Epidermal melanocyte (primary cell): ENCODE measurements around the gene SETD2.

Source experiments
- DNase-seq: peaks from one replicate; pipeline ENCODE4 v3.0.0; 2011; ENCODE audit warnings: low spot score; ENCODE audit not compliant: insufficient read length

Gene SETD2

DNA sequence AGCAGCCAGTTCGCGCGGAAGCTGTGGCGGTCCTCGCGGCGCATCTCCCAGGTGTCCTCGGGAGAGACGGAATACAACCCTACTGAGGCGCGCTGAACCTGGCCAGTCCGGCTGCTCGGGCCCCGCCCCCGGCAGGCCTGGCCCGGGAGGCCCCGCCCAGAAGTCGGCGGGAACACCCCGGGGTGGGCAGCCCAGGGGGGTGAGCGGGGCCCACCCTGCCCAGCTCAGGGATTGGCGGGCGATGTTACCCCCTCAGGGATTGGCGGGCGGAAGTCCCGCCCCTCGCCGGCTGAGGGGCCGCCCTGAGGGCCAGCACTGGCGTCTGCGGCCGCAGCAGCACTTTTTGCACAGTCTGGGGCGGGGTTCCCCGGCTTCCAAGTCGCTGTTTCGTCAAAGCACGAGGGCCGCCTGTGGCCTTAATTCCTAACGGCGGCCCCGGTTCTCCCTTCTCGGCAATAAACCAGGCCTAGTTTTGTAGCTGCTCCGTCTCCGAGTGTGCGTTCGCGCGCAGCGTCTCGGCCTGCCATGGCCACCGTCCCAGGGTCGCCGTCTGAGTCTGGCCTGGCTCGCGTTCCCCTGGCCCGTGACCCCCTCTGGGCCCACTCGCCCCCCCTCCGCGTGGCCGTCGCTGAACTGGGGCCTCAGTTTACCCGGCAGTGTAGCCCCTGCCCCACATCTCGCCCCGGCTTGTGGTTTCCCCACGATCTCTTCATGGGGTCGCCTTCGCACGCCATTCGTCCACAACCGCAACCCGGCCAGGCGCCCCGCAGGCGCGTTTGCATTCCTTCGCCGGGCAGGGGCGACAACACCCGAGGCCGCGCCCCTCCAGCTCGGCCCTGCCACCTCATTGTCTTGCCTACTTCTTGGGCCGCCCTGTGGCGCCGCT lies 154.4 kb downstream of the SETD2 start:
- DNase-seq = peak; percentile 98

DNA sequence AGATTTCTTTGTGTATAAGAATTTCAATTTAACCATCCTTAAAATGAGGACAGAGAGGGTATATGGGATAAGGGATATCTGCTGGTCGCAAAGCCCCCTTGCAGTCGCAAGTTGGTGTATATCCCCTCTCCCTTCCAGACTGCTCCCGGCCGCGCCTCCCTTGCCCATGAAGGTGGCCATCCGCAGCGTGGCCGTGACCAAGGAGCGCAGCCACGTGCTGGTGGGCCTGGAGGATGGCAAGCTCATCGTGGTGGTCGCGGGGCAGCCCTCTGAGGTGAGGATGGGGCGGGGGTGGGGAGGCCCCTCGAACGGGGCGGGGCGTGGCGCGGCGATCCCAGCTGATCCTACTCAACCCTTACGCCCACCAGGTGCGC lies 155.1 kb downstream of the SETD2 start:
- no peak for DNase-seq

DNA sequence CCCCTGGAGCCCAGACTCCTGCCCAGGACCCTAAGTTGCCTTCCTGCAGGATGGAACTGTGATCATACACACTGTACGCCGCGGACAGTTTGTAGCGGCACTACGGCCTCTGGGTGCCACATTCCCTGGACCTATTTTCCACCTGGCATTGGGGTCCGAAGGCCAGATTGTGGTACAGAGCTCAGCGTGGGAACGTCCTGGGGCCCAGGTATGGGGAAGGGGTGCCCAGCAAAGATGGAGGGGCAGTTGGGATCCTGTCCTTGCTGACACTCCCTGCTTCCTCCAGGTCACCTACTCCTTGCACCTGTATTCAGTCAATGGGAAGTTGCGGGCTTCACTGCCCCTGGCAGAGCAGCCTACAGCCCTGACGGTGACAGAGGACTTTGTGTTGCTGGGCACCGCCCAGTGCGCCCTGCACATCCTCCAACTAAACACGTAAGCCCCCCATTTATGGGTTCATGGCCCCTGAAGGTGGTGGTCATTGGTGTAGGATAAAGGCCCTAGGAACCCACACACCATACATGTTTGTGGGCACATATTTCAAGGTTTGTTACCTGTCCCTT lies 155.6 kb downstream of the SETD2 start:
- DNase-seq = no peak

DNA sequence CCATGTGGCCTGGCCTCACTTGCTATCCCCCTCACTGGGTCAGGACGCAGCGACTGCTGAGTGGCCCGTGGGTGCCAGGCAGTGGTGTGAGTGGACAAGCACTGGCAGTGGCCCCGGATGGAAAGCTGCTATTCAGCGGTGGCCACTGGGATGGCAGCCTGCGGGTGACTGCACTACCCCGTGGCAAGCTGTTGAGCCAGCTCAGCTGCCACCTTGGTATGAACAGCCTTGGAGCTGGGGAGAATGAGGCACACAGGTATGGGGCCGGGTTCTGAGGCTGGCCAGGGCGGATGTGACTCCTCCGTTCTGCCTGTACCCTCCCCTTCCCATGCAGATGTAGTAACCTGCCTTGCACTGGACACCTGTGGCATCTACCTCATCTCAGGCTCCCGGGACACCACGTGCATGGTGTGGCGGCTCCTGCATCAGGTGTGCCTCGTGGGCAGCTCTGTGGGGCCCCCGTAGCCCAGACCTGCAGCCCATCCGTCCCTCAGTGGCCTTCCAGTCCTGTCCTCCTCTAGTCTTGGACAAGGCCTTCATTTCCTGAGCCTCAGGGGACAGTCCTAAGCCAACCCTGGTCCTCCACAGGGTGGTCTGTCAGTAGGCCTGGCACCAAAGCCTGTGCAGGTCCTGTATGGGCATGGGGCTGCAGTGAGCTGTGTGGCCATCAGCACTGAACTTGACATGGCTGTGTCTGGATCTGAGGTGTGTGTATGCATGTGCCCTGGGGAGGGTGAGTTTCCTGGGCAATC lies 156.3 kb downstream of the SETD2 start:
- DNase-seq = no peak

DNA sequence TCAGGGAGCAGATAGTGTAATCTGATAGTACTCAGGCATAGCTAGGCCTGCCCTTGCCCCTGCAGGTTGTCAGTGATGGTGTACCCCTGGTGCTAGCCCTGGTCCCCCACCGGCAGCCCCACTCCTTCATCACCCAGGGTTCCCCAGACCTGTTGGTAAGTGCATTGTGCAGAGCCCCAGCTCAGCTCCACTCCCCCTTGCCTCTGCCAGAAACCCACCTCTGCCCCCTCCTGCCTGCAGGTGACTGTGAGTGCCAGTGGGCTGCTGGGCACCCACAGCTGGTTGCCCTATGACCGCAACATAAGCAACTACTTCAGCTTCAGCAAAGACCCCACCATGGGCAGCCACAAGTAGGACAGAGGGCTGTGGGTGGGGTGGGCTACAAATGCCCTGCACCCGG lies 156.9 kb downstream of the SETD2 start:
- DNase-seq = no peak

DNA sequence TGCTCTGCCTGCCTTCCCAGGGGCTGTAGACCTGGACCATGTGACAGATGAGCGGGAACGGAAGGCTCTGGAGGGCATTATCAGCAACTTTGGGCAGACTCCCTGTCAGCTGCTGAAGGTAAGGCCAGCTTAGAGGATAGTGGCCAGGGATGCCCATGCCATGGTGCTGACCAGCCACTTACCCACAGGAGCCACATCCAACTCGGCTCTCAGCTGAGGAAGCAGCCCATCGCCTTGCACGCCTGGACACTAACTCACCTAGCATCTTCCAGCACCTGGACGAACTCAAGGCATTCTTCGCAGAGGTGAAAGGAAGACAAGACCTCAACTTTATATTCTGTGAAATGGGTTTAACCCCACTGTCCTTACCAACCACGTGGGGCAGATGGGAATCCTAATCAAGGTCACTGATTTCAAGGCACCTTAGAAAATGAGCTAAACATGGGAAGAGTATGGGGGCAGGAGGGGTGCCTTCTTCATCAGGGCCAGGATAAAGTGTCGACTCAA lies 157.7 kb downstream of the SETD2 start:
- no peak for DNase-seq

DNA sequence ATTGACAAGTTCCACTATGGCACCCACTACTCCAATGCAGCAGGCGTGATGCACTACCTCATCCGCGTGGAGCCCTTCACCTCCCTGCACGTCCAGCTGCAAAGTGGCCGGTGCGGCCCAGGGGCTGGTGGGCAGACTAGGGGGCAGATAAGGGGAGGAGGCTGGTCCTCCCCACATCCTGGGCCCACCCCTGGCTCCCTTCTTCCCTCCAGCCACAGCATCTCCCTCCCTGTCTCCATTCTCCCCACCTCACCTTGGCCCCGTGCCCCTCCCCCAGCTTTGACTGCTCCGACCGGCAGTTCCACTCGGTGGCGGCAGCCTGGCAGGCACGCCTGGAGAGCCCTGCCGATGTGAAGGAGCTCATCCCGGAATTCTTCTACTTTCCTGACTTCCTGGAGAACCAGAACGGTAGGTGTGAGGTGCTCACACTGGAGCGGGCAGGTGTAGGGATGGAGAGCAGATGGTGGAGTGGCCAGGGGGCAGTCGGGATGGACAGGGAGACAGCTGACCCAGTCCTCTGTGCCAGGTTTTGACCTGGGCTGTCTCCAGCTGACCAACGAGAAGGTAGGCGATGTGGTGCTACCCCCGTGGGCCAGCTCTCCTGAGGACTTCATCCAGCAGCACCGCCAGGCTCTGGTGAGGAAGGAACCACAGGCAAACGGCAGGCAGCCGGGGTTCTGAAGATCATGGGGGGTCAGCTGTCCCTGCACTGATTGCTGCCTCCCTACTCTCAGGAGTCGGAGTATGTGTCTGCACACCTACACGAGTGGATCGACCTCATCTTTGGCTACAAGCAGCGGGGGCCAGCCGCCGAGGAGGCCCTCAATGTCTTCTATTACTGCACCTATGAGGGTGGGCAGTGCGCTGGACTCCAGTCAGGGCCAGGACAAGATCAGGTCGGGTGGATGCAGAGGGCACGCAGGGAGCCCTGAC lies 158.4 kb downstream of the SETD2 start:
- no peak for DNase-seq

DNA sequence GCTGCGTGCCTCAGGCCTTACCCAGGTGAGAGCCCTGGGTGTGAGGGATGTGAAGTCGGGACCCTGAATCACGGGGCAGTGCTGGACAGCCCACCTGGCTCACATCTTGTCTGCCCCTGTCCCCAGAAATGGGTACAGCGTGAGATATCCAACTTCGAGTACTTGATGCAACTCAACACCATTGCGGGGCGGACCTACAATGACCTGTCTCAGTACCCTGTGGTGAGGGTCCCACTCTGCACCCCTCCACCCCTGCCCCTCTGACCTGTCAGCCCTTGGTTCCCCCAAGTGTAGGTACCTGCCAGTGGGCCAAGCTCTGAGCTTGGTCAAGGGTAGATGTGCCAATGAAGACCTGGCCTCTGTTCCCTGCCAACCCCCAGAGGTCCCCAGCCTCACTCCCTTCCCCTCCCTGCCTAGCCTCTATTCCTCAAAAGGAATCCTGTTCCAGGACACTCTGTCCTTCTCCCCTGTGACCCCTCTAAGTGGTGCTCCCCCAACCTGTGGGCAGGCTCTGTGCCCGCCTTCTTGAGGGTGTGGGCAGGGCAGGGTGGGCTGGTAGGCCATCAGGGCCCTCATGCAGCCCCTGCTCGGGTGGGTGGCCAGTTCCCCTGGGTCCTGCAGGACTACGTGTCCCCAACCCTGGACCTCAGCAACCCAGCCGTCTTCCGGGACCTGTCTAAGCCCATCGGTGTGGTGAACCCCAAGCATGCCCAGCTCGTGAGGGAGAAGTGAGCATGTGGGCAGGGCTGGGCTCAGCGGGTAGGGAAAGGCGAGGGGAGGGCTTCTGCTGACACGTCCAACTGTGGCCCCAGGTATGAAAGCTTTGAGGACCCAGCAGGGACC lies 159.3 kb downstream of the SETD2 start:
- DNase-seq = no peak

DNA sequence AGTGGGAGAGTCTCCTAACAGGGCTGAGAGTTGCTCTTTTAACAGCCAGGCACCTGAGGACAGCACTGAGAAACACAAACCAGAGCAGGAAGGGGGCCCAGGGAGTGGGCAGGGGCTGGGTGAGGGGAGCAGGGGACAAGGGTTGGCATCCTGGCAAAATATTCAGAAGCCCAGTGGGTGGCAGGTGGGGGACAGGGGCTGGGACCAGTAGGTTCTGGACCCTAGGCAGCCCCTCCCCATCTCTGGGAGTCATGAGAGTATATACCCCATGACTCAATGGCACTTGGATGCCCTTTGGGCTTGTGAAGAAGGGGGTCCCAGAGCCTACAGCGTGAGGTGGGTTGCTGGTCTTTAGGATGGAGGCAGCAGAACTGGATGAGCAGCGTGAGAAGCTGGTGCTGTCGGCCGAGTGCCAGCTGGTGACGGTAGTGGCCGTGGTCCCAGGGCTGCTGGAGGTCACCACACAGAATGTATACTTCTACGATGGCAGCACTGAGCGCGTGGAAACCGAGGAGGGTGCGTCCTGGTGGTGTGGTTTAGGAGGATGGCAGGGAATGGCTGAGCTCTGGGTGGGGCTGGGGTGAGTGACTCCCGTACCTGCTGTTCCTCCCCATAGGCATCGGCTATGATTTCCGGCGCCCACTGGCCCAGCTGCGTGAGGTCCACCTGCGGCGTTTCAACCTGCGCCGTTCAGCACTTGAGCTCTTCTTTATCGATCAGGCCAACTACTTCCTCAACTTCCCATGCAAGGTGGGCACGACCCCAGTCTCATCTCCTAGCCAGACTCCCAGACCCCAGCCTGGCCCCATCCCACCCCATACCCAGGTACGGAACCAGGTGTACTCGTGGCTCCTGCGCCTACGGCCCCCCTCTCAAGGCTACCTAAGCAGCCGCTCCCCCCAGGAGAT lies 160.2 kb downstream of the SETD2 start:
- DNase-seq = no peak

DNA sequence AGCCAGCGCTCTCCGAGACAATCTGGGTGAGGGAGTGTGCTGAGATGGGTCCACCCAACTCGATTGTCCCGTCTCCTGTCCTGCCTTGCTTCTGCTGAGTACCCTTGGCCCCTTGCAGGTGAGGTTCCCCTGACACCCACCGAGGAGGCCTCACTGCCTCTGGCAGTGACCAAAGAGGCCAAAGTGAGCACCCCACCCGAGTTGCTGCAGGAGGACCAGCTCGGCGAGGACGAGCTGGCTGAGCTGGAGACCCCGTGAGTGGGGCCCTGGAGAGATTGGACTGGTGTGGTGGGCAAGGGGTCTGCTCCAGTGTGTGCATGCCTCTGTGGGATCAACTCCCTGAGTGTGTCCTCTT lies 160.9 kb downstream of the SETD2 start:
- DNase-seq = no peak

DNA sequence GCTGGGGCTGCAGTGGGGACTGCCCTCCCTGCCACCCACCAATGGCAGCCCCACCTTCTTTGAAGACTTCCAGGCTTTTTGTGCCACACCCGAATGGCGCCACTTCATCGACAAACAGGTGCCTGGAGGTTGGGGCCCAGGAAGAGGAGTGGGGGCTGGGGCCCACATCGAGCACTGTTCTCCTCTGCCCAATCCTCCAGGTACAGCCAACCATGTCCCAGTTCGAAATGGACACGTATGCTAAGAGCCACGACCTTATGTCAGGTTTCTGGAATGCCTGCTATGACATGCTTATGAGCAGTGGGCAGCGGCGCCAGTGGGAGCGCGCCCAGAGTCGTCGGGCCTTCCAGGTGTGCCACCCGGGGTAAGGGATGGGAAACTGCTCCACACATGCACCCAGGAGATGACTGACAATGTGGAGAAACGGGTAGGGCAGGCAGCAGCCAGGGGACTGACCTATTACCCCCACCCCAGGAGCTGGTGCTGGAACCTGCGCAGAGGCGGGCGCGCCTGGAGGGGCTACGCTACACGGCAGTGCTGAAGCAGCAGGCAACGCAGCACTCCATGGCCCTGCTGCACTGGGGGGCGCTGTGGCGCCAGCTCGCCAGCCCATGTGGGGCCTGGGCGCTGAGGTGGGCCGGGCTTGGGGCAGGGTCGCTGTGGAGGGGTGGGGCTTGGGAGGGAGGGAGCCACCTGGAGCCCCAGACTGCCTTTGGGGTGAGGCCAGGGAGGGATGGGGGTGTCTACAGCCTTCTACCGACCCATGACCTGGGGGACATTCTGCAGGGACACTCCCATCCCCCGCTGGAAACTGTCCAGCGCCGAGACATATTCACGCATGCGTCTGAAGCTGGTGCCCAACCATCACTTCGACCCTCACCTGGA lies 161.5 kb downstream of the SETD2 start:
- no peak for DNase-seq

DNA sequence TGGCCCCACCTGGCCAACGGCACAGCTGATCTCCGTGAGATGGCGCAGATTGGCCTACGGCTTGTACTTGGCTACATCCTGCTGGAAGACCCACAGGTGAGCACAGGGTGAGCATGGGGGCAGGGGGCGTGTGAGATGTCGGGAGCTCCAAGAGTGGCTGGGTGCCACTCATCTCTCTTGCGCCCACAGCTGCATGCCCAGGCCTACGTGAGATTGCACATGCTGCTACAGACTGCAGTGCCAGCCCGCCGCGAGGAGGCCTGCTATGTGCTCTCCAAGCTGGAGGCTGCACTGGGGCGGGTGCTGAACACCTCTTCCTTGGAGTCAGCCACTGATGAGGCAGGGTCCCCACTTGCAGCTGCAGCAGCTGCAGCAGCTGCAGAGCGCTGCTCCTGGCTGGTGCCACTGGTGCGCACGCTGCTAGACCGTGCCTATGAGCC lies 162.2 kb downstream of the SETD2 start:
- no peak for DNase-seq

DNA sequence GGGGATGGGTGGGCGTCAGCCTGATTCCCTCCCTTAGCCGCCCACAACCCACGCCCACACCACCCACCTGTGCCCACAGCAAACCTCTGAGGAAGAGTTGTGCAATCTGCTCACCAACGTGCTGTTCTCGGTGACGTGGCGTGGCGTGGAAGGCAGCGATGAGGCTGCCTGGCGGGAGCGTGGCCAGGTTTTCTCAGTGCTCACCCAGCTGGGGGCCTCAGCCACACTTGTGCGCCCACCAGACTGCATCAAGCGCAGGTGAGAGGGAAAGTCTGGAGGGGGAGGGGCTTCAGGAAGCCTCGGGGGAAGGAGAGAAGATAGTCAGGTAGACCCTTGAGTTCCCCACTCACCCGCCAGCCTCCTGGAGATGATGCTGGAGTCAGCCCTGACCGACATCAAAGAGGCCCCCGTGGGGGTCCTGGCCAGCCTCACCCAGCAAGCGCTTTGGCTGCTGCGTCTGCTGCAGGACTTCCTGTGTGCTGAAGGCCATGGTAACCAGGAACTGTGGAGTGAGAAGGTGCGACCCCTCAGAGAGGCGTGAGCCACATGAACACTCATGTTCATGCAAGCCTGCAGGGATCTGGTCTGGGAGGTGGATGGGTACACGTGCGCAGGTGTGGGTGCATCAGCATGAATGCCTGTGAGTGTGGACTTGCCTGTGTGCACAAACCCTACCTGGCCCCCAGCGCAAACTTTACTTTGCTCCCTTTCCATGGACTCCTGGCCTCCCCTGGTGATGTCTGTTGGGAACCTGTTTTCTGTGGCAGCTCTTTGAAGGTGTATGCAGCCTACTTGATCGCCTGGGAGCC lies 162.8 kb downstream of the SETD2 start:
- no peak for DNase-seq

DNA sequence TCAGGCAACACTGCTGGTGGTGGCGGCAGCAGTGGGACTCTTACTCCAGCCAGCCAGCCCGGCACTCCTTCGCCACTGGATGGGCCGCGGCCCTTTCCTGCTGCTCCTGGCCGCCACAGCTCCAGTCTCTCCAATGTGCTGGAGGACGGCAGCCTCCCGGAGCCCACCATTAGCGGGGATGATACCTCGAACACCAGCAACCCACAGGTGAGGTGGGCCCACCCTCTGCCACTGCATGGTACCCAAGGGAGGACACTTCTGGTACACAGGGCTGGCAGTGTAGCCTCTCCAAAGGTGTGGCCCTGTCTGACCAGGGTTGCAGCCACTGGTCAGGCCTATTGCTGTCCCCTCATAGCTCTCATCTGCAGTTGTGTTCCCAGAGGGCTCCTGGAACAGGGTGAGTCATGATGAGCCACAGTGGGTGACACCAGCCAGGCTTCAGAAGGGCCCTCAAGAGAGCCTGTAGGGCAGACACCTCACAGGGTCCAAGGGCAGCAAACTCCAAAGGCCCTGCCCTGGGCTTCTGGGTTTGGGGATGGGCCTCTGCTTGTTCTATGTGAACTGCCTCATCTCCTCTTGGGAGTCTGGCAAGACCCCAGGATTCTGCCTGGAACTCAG lies 163.6 kb downstream of the SETD2 start:
- DNase-seq = no peak

DNA sequence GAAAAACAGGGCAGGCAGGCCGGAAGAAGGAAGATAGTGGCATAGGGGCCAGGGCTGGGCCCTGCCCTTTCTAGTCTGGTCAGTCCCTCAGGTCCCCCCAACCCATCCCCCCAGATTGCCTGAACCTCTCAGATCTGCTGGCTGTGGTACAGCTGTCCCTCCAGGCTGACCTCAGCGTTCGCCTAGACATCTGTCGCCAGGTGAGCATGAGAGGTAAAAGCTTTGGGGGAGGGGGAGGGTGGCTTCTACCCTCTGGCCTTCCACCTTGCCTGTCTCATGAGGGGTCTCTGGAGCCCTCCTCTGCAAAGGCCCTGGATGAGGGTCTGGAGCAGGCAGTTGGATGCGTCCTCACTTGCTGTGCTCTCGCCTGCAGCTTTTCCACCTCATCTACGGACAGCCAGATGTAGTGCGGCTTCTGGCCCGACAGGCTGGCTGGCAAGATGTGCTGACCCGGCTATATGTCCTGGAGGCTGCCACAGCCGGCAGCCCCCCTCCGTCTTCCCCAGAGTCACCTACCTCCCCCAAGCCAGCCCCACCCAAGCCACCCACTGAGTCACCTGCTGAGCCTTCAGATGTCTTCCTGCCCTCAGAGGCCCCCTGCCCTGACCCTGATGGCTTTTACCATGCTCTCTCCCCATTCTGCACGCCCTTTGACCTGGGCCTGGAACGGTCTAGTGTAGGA lies 164.3 kb downstream of the SETD2 start:
- no peak for DNase-seq

DNA sequence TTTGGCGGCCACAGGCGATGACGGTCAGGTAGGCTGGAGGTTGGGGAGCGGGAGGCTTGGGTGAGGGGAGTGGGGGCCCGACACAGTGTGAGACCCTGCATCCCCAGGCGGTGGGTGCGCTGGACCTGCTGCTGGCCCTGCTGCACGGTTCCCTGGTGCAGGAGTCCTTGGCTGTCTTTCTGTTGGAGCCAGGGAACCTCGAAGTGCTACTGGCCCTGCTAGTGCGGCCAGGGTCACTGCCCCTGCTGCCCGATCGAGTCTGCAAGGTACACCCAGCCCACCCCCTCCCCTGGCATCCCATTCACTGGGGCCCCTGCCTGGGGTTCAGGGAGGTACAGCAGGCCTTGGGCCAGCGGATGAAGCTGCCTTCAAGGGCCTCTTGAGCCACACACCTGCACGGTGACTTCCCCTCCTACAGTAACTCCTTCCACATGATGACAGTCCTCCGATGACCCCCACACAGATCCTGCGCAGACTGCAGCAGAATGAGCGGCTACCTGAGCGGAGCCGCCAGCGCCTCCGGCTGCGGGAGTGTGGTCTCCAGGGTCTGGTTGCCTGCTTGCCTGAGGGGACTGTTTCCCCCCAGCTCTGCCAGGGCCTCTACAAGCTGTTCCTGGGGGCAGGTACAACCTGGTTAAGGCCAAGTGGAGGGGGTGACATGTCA lies 164.9 kb downstream of the SETD2 start:
- DNase-seq = no peak
